ENCODE measurements around the gene DEPDC7.
"Not testable (repeated sequence)": the region's sequence is repeated elsewhere in the genome, so short reads cannot be mapped to it uniquely, and the experiment has no call there.

Gene DEPDC7

GRCh38 chr11:33027233-33027632 lies 11.6 kb downstream of the DEPDC7 start:
- DNase-seq = no peak

- no peak for DNase-seq
Observed at GRCh38 chr11:33027846-33028536, 12.3 kb downstream of the DEPDC7 start.

GRCh38 chr11:33028537-33028914 lies 12.8 kb downstream of the DEPDC7 start:
- no peak for DNase-seq

GRCh38 chr11:33029218-33029617 lies 13.5 kb downstream of the DEPDC7 start:
- not testable (repeated sequence) for DNase-seq

- DNase-seq = no peak
Observed at GRCh38 chr11:33033493-33033892, 17.8 kb downstream of the DEPDC7 start.

- no peak for DNase-seq
Observed at GRCh38 chr11:33035011-33035410, 19.3 kb downstream of the DEPDC7 start.

GRCh38 chr11:33039274-33040032 lies 23.8 kb downstream of the DEPDC7 start, which contains the start of gene TCP11L1:
Gene TCP11L1 (plus strand): TSS chr11:33039572. CDS start chr11:33043774, 4,202 bp downstream.
- DNase-seq = peak in 4 of 5 donors; percentile 57 to 86 (median 66)

- DNase-seq = peak in 4 of 5 donors; percentile 15 to 53 (median 21)
Observed at GRCh38 chr11:33040033-33040861, 24.6 kb downstream of the DEPDC7 start.

- DNase-seq = no peak
Observed at GRCh38 chr11:33040862-33041453, 25.3 kb downstream of the DEPDC7 start.

- DNase-seq = peak in 1 of 5 donors; percentile 15
Observed at GRCh38 chr11:33043221-33043830, 27.6 kb downstream of the DEPDC7 start.

- no peak for DNase-seq
Observed at GRCh38 chr11:33044285-33044756, 28.6 kb downstream of the DEPDC7 start.

- no peak for DNase-seq
Observed at GRCh38 chr11:33045551-33046255, 30.0 kb downstream of the DEPDC7 start.

GRCh38 chr11:33048701-33049100 lies 33.0 kb downstream of the DEPDC7 start:
- not testable (repeated sequence) for DNase-seq

GRCh38 chr11:33049565-33050408 lies 34.1 kb downstream of the DEPDC7 start:
- DNase-seq = not testable (repeated sequence)

GRCh38 chr11:33052231-33052630 lies 36.6 kb downstream of the DEPDC7 start:
- DNase-seq = no peak

GRCh38 chr11:33055375-33055774 lies 39.7 kb downstream of the DEPDC7 start:
- DNase-seq = no peak

- no peak for DNase-seq
Observed at GRCh38 chr11:33057284-33057683, 41.6 kb downstream of the DEPDC7 start.

GRCh38 chr11:33059331-33060007 lies 43.8 kb downstream of the DEPDC7 start:
- no peak for DNase-seq

- DNase-seq = no peak
Observed at GRCh38 chr11:33060271-33060670, 44.6 kb downstream of the DEPDC7 start.

GRCh38 chr11:33062137-33062536 lies 46.5 kb downstream of the DEPDC7 start:
- DNase-seq = no peak
